Activated CD8-positive, alpha-beta memory T cell treated with anti-CD3 and anti-CD28 coated beads, Interleukin-2, amount 50 U/mL, for 4 hours (primary cell): ENCODE data around the gene COX18.

Experiments used
- DNase-seq: peaks from one replicate; pipeline ENCODE4 v3.0.0-alpha.2; 2020

COX18 gene, protein sequence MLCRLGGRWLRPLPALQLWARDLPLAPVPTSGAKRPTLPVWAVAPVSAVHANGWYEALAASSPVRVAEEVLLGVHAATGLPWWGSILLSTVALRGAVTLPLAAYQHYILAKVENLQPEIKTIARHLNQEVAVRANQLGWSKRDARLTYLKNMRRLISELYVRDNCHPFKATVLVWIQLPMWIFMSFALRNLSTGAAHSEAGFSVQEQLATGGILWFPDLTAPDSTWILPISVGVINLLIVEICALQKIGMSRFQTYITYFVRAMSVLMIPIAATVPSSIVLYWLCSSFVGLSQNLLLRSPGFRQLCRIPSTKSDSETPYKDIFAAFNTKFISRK

DNA sequence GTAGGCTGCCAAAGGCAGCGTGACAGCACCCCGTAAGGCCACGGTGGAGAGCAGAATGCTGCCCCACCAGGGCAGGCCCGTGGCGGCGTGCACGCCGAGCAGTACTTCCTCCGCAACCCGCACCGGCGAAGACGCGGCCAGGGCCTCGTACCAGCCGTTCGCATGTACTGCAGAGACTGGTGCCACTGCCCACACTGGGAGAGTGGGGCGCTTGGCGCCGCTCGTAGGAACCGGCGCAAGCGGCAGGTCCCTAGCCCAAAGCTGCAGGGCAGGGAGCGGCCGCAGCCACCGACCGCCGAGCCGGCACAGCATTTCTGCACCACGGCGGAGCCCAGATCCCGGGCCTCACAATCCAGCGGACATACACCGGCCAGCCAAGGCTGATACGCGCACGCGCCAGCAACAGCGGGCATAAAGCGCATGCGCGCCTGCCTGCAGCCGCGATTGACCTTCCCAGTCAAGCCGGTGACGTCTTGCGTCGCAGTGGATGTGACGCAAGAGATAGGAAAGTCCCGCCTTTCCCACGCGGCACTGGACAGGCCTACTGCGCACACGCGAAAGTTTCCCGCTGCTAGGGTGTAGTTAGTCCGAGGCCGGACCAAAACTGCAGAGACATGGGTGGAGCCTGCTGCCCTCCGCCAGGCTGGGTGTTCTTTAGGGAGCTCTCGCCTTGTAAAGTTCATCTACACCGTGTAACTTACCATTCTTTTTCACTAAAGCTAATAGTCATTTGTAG is at the start of gene COX18:
TSS of gene COX18 (minus strand) at position 379 of the 736 bp plus-strand sequence. CDS start at position 312, 67 bp downstream.
- DNase-seq = peak; percentile 94

DNA sequence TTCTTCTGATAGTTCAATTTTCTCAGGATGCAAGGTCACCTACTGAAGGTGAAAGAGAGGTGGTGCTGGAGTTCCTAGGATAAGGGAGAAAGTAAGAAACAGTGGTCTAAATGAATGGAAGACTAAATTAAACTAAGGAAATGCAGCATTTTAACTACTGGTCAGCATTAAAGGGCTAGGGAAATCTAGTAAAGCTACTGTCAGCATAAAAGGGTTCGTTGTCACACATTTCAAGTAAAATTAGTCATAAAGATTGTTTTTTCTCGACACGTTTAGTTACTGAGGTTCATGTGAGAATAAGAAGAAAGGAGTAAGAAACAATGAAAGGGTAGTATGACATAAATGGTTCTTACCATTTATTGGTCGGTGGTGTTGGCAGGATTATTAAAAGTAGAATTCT is 40.0 kb upstream of the COX18 start:
- no peak for DNase-seq

DNA sequence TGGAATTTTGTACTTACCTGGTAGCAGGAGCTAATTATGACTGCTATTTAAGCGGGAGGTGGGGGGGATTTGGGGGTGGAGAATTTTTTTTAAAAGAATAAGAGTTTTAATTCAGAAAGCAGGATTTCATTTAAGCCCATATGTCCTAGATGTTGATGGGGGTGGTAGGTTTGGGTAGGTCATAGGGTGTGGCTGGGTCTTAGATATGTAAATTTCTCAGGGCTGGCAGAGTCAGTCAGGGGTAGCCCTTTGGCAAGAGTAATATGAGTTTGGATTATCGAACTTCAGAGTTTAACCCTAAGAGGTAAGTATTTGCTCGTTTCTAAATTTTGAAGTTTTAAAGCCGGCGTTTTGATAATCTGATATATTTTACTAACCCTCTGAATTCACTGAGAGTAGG is 35.2 kb upstream of the COX18 start:
- DNase-seq = no peak

DNA sequence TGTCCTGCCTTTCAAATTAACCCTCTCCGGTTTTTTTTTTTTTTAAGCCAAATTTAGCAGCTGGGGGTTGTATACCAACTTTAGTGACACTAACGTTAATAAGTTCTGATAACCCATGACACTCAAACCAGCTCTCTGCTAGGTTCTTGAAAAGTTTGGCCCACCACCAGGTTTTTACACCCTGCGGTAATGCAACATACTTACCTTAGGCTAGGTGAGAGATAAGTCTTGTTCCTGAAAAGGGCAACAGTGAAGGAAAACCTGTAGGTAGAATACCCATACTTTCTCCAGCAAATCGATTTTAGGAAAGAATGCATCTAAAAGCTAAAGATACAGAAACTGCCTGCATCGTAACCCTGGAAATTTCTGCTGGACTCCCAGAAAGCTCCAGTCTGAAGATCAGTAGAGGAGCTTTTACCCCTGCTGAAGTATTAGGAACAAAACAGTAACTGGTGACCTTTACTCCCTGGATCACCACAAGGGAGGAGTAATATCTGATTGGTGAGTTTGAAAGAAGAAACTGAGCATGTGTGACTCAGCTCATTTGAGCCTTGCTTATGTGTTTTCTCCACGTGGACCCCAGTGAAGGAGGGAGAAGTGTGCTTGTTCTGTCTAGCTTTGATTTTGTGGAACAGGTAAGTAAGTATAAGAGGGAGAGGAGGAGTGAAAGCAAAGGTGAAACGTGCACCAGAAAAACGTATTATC is 34.4 kb upstream of the COX18 start:
- DNase-seq = no peak

DNA sequence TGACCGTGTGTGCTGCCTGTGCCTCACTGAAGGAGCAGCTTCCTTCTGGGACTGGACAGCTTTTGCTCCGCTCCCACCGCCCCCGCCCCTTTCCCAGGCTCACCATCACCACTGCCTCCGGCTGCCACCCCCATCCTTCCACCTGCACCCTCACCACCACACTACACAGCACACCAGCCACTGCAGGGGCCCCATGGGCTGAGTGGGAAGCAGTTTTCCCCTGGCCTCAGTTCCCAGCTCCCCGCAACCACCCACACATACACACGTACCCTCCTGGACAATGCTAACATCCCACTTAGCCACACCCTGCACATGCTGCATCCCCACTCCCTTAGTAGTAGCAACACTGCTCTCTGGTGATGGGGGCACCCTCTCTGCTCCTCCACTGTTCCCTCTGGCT is 29.6 kb upstream of the COX18 start:
- DNase-seq = no peak

DNA sequence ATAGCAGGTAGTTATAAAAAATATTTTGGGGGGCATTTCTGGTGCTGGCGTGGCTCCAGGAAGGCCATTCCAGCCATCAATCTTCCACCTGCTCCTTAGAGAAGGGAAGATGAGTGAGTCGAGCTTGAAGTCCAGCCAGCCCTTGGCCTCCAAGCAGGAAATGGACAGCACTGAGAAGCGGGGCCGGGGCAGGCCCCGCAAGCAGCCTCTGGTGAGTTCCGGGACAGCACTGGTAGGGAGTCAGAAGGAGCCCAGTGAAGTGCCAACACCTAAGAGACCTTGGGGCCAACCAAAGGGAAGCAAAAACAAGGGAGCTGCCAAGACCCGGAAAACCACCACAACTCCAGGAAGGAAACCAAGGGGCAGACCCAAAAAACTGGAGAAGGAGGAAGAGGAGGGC is 29.2 kb upstream of the COX18 start:
- no peak for DNase-seq

DNA sequence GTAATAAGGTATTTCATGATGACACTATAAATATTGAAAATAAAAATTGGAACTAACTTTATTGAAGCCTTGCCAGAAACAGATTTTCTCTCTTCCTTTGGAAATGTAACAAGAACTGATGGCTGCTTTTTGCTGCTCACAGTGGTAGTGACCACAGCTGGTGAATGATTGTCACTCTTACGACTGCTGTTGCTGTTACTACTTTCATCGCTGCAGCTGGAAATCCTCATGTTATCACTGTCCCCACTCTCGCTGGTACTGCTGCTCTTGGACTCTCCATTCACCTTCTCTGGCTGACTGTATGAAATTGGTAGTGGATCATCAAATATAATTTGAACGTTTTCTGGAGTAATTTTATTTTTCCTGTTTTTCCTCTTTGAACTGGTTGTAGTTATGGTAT is 28.5 kb upstream of the COX18 start:
- DNase-seq = no peak

DNA sequence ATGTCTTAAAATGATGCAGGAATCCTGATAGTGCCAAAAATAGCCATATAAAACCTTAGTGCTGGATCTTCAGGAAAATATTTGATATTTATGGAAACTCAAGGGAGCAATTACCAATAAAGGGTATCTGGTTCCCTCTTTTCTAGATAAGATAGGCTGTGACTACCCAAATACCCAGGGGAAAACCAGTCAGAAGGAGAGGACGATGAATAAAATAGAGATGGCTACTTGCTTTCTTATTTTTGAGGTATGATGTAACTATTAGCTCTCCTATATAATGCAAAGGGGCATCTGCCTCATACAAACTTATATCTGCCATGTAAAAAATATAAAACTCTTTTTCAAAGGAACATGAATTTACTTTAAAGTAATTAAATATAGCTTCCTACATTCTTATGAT is 23.4 kb upstream of the COX18 start:
- DNase-seq = no peak

DNA sequence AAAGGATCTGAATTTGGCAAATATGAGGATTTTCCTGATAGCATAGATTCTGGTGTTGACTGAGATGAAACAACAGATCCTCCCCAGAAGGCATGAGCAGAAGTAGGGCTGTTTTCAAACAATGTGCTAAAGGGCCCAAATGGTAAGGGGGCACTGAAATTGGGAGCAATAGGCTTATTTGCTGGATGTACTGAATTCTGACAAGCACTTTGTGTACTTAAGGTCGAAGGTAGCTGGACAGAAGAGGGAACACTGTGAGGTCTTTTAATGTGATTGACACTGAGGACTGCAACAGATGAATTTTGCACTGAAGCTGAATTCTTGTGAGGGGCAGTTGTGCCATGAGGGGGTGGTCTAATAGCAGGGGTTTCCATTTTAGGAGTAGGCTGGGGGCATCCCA is 21.2 kb upstream of the COX18 start:
- DNase-seq = no peak

DNA sequence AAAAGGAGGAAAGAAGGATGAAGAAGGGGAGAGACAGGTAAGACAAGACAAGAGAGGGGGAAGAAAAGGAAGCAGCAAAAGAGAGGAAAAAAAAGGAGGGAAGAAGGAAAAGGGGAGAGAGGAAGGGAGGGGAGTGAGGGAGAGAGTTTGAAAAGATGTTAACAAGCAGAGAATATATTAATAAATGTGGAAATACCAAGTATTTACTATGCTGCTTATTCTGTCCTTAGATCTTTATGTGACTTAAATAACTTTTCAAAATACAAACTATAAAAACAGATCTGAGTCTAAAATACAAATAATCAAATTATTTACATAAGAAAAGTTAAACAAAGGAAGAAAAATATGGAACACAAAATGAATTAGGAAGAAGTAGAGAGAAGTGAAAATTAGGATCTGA is 18.4 kb upstream of the COX18 start:
- DNase-seq = no peak

DNA sequence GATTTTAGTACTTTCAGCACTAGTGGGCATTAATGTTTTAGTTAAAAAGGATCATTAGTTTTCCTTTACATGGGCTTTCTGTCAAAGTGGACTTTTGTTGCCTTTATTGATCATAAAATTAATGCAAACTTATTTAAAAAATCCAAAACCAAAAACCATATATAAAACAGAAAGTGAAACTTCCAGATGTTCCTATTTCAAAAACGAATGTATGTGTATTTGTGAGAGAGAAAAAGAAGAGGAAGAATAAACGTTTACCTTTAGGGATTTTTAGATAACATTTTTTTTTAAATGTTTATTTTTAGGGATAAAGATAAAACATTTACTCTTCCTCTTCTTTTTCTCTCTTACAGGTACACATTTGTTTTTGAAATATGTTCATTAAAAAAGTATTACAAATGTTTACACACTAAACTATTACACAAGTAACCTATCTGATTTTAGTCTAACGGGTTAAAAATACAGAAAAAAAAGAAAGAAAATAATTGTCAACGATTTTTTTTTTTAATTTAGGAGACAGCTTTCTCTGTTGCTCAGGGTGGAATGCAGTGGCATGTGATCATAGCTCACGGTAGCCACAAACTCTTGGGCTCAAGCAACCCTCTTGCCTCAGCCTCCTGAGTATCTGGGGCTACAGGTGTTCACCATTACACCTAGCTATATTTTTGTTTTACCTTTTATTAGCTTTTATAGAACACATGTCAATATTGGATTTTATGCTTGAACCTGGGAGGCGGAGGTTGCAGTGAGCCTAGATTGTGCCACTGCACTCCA is 16.8 kb upstream of the COX18 start:
- DNase-seq = no peak

DNA sequence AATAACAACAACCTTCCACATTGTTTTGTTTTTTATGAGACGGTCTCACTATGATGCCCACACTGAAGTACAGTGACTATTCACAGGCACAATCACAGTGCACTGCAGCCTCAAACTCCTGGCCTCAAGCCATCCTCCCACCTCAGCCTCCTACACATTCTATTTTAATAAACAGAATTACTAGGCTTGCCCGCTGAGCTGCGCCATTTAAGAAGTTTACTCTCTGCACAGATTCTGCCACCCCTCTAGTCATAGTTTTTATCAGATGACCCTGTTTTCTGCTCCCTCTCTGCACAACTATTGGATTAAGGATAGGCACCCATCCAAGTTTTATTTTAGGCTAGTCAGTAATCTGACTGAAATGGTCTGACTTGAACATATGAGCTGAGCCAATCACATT is 11.3 kb upstream of the COX18 start:
- no peak for DNase-seq

DNA sequence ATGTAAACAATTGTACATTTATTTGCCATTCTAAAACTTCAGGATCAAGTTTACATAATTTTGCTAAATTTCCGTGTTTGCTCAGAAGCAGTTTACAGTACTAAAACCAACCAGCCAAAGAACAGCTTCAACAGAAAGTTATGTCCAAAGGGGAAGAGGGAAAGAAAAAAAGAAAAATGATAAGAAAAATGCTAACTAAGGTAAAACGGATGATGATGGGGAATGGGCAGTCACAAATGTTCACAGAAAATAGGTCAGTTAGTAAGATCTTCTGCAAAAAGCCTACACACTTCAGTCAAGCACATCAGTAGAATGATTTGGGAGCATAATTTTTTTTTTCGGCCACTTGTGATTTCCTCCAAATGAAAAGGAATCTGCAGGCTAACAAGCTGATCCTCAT is 6.3 kb upstream of the COX18 start:
- no peak for DNase-seq

DNA sequence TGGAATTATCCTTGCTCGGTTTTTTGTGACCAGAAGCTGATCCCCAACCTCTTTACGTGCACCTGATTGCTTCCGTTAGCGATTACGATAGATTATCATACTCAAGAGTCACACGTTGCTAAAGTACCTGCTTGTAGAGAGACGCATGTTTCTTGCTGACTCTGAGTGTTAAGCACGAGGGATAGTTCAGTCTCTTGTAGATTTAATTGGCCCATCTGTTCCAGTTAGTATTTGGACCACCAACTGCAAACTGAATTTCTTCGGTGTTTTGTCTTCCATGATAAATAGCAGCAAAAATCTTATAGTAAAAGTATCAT is 516 bp upstream of the COX18 start:
- no peak for DNase-seq

DNA sequence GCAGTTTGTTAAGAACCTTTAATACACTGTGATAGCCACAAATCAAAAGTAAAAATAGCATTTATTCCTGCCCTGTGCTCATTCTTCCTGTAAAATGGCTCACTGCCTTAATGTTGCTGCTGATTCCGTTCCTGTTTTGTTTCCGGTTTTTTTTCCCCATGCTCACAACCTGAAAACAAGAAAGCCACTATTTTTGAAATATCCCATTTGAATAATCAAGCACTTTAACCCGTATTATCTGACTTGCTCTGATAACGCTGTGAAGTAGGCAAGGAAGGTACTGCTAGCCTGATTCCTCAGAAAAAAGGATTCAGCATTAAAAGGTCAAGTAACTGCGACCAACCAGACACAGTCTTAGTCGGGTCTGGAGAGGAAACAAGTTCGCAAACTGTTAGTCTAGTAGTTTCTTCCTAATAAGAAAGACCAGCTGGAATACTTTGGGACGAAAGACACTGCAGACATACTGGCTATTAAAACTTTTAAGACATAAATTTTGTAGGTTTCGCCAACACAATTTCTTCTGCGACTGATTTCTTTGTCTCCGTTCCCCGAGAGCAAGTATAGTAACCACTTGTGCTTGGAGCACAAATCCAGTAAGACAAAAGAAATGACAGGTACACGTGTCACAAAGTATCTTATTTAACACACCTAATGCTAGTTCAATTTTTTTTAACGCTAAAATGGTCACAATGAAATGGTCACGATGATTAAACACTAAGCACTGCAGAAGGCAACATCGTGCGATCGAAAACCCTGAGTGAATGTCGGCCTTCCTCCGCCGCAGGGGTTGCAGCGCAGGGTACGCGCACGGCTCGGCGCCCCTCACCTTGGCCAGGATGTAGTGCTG is 802 bp downstream of the COX18 start:
- no peak for DNase-seq

DNA sequence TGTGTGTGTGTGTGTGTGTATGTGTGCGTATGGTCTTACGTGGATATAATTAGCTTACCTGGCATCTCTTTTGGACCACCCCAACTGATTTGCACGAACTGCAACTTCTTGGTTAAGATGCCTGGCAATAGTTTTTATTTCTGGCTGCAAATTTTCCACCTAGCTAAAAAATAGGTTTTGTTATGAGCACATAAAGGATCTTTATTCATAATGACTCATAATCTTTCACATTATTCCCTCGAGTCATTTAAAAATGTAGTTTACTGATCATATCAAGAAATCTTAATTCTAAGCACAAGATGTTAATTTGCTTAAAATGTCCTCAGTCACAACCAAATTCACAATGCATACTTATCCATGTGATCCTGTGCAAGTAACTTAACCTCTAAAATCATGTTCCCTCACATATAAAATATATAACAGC is 1.5 kb downstream of the COX18 start:
- no peak for DNase-seq

DNA sequence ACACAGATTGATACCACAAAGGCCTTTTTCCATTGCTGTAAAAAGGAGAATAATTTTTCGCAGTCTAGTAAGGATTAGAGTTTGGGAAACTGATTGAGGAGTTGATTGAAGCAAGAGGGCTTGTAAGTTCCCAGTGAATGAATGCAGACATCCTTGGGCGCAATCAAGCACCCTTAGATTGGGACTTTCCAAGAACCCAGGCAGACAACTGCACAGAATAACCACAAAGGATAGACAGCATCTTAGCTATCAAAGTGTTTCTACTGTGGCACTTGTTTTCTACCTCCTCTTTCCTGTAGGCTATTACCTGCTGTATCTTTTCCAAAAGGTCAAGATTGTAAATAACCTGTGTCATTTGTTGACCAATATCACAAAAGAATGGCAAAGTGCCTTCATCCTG is 2.6 kb downstream of the COX18 start:
- DNase-seq = no peak

DNA sequence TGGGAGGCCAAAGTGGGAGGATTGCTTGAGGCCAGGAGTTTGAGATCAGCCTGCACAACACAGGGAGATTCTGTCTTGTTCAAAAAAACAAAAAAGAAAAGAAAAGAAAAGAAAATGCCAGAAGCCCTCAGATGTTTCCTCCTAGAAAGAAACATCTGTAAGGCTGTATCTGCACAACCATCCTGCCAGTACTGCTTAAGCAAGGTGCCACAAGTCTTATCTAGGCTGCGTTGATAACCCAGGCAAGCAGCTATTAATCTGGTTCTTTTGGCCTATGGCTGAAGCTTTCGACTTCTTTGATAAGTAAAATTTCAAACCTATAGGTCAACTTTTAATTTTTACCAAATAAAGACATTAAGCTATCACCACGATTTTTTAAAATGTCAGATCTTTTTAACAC is 3.1 kb downstream of the COX18 start:
- no peak for DNase-seq

DNA sequence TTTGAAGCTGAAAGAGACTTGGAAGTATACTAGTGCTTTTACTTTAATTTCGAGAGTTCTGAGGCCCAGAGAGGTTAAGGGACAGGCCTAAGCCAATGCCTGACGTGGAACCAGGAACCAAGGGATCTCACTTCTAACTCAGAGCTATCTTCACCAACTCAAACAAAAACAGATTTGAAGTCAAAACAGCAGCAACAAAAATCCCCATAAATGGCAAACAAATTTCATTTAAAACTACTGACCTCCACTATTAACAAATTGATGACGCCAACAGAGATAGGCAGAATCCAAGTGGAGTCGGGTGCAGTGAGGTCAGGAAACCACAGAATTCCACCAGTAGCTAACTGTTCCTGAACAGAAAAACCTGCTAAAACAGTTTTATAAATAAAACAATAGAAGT is 5.0 kb downstream of the COX18 start:
- DNase-seq = no peak

DNA sequence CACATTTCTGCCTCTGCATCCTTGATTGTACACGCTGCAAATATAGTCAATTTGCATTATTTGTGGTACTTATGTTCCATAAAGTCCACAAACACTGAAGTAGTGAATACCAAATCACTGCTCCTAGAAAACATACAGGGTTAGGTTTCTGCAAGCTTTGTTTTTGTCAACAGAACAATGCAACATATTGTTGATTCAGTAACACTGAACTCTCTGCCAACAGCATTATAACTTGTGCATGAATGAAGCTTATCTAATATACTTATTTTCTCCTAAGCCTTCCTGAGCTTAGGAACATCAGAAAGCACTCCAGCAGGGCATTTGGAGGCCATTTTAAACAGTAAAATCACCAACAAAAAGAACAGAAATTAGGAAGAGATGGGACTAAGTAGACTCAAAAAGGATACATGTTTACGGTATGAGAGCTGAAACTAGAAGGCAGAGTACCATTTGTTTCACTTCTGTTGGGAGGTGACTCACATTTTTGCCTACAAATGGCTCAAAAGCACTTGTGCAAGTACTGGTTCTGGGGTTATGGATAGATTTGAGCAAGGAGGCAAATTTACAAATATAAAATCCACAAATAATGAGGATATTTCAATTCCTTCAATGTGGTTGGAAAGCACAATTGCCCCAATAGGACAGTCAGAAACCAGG is 14.1 kb downstream of the COX18 start:
- DNase-seq = no peak

DNA sequence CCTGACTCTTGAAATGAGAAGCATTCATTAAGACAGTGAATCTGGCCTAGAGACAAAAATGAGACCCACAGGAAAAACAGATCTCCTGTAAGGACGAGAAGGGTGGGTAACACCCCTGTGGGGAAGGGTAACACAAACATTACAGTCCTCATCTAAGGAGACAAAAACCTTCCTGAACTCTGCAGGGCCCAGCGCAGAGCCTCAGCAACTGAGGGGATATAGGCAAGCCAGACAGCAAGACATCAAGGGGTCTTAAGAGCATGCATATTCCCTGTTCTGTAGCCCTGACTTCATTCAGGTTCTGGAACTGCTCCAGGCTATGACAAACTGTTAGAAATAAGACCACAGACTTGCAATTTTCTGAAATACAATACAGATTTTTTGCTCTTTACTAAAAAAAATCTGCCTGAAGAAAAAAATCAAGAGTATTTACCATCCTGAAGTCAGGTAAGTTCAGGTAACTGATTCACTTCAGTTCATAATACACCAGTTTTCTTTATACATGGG is 15.5 kb downstream of the COX18 start:
- no peak for DNase-seq

DNA sequence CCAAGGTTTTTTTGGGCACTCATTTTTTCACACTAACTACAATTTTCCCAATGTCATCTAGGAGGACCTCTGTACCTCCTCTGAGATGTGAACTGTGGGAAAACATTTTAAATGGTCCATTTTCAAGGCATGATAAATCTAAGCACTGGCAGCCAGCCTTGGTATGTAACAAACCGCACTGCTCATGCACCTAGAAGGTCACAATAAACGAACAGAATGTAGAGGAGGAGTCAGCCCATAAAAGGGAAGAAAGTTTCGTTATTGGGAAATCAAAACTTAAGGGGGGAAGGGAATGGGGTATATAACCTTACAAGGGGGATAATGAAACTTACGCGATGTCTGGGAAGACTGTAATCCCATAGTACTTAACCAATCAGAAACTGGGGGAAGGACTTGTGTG is 16.4 kb downstream of the COX18 start:
- DNase-seq = no peak
